Neural crest cell (in vitro differentiated cells): ENCODE data around the gene AIG1. TPM values are rescaled to one million over a fixed set of nuclear protein-coding genes. Genes with fewer than 3 reads are reported as not detected.
"Not testable (repeated sequence)": the region's sequence is repeated elsewhere in the genome, so short reads cannot be mapped to it uniquely, and the experiment has no call there.

Source experiments
- DNase-seq: peaks from one replicate; pipeline ENCODE4 v3.0.0; 2021; ENCODE audit warnings: low read depth, mixed read lengths, low spot score
- H3K27ac Mint-ChIP-seq: one replicate; pipeline ENCODE4 v1.8.0; 2021; ENCODE audit warnings: mild to moderate bottlenecking, mixed read lengths; ENCODE audit not compliant: unreplicated experiment
- H3K27me3 Mint-ChIP-seq: 2 replicates; pipeline ENCODE4 v1.8.0; 2021; ENCODE audit warnings: low read depth, mild to moderate bottlenecking, mixed read lengths
- H3K36me3 Mint-ChIP-seq: 2 replicates; pipeline ENCODE4 v1.8.0; 2021; ENCODE audit warnings: low read depth, mild to moderate bottlenecking, mixed read lengths
- H3K4me1 Mint-ChIP-seq: 2 replicates; pipeline ENCODE4 v1.8.0; 2021; ENCODE audit warnings: mixed read lengths
- H3K4me3 Mint-ChIP-seq: one replicate; pipeline ENCODE4 v1.8.0; 2021; ENCODE audit warnings: mild to moderate bottlenecking, mixed read lengths
- H3K9me3 Mint-ChIP-seq: 2 replicates; pipeline ENCODE4 v1.8.0; 2021; ENCODE audit warnings: mixed read lengths
- long read RNA-seq: library from polyadenylated mRNA; unstranded; transcript quantifications from one replicate; pipeline ENCODE4 v2.0.0, GENCODE V29; 2020
- total RNA-seq: library from RNA; stranded (reverse); gene quantifications from 2 replicates; pipeline ENCODE4 v1.2.1, GENCODE V29; 2021
- TF ChIP-seq, protein P1 (sequence below): fragments of 200-600 bp; sonication (generic); conservative IDR thresholded peaks from 2 replicates; pipeline ENCODE4 v1.5.0; 2021; ENCODE audit warnings: antibody characterized with exemption, mild to moderate bottlenecking

Gene AIG1, protein sequence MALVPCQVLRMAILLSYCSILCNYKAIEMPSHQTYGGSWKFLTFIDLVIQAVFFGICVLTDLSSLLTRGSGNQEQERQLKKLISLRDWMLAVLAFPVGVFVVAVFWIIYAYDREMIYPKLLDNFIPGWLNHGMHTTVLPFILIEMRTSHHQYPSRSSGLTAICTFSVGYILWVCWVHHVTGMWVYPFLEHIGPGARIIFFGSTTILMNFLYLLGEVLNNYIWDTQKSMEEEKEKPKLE
- total RNA-seq = 21.4 and 22.9 TPM in 2 replicates
- long read RNA-seq, transcript AIG1-202 (6 exons, 1,395 nt) = major isoform, 32 of 57 reads
- long read RNA-seq, partial matches to known transcripts = 14 of 57 reads
- long read RNA-seq, other reads (novel, unspliced or antisense) = 6 of 57 reads

DNA sequence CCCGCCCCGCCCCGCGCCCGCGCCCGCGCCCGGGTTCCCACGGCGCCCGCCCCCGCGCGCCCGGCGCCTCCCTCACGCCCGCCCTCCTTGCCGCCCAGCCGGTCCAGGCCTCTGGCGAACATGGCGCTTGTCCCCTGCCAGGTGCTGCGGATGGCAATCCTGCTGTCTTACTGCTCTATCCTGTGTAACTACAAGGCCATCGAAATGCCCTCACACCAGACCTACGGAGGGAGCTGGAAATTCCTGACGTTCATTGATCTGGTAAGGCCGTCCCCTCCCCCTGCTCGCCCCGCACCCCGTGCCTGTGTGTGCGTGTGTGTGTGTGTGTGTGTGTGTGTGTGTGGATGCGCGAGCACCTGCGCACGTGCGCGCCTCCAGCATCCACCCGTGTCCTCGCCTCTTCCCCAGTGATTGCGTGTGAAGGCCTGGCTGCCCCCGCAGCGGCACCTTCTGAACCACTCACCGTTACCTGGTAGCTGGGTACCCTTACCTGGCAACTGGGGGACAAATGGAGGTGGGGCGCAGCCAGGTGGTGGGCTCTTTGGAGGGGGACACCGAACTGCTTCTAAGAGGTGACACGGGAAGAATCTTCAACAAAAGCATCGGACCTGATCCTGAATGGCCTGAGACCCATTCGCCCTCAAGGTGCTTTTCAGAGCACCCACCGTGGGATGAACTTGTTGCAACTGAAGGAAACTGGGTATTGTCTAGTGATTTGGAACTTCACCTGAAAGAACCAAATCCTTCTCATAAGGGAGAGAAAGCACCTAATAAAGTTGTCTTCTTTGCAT, at the start of gene AIG1:
Gene AIG1 (plus strand): TSS at position 84 of the 791 bp plus-strand sequence. CDS start 37 bp downstream, at position 121.
- H3K4me3 Mint-ChIP-seq = peak within 1 kb of the TSS; percentile 97
- H3K27ac Mint-ChIP-seq = peak within 1 kb of the TSS; percentile 98
- H3K9me3 Mint-ChIP-seq = no peaks in the 10 kb centered on the region
- peaks cover 3% of the 10 kb centered on the region for H3K27me3 Mint-ChIP-seq
- DNase-seq = peak; percentile 55
- no peaks in the 10 kb centered on the region for H3K36me3 Mint-ChIP-seq
- peaks cover 23% of the 10 kb centered on the region for H3K4me1 Mint-ChIP-seq
- TF ChIP-seq, protein P1, sequence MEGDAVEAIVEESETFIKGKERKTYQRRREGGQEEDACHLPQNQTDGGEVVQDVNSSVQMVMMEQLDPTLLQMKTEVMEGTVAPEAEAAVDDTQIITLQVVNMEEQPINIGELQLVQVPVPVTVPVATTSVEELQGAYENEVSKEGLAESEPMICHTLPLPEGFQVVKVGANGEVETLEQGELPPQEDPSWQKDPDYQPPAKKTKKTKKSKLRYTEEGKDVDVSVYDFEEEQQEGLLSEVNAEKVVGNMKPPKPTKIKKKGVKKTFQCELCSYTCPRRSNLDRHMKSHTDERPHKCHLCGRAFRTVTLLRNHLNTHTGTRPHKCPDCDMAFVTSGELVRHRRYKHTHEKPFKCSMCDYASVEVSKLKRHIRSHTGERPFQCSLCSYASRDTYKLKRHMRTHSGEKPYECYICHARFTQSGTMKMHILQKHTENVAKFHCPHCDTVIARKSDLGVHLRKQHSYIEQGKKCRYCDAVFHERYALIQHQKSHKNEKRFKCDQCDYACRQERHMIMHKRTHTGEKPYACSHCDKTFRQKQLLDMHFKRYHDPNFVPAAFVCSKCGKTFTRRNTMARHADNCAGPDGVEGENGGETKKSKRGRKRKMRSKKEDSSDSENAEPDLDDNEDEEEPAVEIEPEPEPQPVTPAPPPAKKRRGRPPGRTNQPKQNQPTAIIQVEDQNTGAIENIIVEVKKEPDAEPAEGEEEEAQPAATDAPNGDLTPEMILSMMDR = no peak

DNA sequence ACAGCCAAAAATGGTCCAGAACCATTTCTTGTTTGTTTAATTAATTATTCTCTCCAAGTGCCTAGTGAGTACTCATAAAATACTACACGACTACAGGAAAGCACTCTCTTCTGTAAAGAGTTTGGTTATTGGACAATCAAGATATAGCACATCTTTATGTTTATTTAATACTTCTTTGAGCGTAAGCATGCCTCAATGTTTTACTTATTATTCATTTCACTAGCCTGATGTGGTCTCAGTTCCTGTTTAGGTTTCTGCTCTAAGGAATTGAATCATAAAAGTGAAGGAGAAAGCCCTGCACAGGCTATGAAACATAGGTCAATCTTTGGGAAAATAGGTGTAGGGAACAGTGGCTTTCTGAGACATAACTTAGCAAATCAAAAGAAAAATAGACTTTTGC, 45.9 kb upstream of the AIG1 start:
- no peak for DNase-seq
- Mint-ChIP-seq H3K4me3 (no peak overlapping the region), H3K9me3 (peaks cover 3% of the 10 kb centered on the region), H3K4me1 (no peaks in the 10 kb centered on the region), H3K27me3 (no peaks in the 10 kb centered on the region), H3K27ac (no peak overlapping the region), H3K36me3 (no peaks in the 10 kb centered on the region)
- TF ChIP-seq, protein P1 = no peak

DNA sequence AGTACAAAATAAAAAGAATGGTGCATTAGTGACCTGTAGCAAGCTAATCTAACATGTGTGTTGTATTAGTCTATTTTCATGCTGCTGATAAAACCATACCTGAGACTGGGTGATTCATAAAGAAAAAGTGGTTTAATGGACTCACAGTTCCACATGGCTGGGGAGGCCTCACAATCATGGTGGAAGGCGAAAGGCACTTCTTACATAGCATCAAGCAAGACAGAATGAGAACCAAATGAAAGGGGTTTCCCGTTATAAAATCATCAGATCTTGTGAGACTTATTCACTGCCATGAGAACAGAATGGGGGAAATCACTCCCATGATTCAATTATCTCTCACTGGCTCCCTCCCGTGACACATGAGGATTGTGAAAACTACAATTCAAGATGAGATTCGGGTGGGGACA, 45.4 kb upstream of the AIG1 start:
- TF ChIP-seq, protein P1 = no peak
- no peak for DNase-seq
- Mint-ChIP-seq H3K27ac (no peak overlapping the region), H3K4me1 (no peaks in the 10 kb centered on the region), H3K27me3 (no peaks in the 10 kb centered on the region), H3K9me3 (peaks cover 3% of the 10 kb centered on the region), H3K4me3 (no peak overlapping the region), H3K36me3 (no peaks in the 10 kb centered on the region)

DNA sequence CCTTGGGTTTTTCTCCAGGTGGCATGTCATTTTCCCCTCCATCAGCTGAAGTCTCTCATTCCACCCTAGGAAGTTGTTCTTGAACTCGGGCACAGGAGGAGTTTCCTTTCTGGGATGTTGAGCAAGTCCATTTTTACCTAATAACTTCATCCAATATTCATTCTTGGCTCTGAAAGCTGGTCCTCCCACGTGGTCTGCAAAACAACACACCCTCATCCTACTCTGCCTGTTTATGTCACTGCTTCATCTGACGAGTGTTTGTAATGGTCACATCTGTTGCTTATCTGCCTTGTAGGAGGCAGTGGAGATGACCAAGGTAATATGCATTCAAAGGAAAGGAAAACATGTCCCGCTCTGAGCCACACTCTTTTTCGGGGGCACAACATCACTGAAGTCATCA, 41.7 kb upstream of the AIG1 start:
- H3K27ac Mint-ChIP-seq = no peak overlapping the region
- TF ChIP-seq, protein P1 = no peak
- H3K4me1 Mint-ChIP-seq = no peaks in the 10 kb centered on the region
- H3K4me3 Mint-ChIP-seq = no peak overlapping the region
- H3K36me3 Mint-ChIP-seq = no peaks in the 10 kb centered on the region
- peaks cover 3% of the 10 kb centered on the region for H3K9me3 Mint-ChIP-seq
- no peak for DNase-seq
- H3K27me3 Mint-ChIP-seq = no peaks in the 10 kb centered on the region

DNA sequence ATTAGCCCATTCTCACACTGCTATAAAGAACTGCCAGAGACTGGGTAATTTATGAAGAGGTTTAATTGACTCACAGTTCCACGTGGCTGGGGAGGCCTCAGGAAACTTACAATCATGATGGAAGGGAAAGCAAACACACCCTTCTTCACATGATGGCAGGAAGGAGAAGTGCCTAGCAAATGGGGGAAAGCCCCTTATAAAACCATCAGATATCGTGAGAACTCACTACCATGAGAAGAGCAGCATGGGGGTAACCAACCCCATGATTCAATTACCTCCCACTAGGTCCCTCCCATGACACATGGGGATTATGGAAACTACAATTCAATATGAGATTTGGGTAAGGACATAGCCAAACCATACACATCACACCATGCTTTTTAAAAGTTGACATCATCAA, 39.8 kb upstream of the AIG1 start:
- H3K4me1 Mint-ChIP-seq, H3K4me3 Mint-ChIP-seq, H3K9me3 Mint-ChIP-seq, DNase-seq, H3K27ac Mint-ChIP-seq, H3K27me3 Mint-ChIP-seq, H3K36me3 Mint-ChIP-seq: not testable (repeated sequence)

DNA sequence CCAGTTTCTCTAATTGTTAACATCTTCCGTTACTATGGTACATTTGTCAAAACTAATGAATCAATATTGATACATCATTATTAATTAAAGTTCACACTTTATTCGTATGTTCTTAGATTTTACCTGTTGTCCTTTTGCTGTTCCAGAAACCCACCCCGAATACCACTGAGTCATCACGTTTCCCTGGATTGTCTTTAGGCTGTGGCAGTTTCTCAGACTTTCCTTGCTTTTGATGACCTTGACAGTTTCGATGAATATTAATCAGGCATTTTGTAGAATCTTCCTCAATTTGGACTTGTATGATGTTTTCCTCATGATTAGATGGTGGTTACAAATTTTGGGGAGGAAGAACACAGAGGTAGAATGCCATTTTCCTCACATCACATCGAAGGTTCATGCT, 39.1 kb upstream of the AIG1 start:
- H3K27ac Mint-ChIP-seq = no peak overlapping the region
- H3K36me3 Mint-ChIP-seq = no peaks in the 10 kb centered on the region
- H3K9me3 Mint-ChIP-seq = no peaks in the 10 kb centered on the region
- H3K27me3 Mint-ChIP-seq = no peaks in the 10 kb centered on the region
- no peak for DNase-seq
- H3K4me1 Mint-ChIP-seq = no peaks in the 10 kb centered on the region
- H3K4me3 Mint-ChIP-seq = no peak overlapping the region
- TF ChIP-seq, protein P1 = no peak
